ENCODE results near the gene MRPL44.
"Not testable (repeated sequence)": the region's sequence is repeated elsewhere in the genome, so short reads cannot be mapped to it uniquely, and the experiment has no call there.

Gene MRPL44

GRCh38 chr2:223937535-223937934 lies 19.7 kb upstream of the MRPL44 start:
- DNase-seq, result no peak

DNA sequence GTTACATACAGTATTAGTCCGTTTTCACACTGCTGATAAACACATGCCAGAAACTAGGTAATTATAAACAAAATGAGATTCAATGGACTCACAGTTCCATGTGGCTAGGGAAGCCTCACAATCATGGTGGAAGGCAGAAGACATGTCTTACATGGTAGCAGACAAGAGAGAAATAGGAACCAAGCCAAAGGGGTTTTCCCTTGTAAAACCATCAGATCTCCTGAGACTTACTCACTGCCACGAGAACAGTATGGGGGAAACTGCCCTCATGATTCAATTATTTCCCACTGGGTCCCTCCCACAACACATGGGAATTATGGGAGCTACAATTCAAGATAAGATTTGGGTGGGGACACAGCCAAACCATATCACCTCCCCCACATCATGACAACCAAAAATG lies 17.8 kb upstream of the MRPL44 start:
- not testable (repeated sequence) for DNase-seq

- DNase-seq, result no peak
Measured at GRCh38 chr2:223941579-223942277, 15.5 kb upstream of the MRPL44 start.

DNA sequence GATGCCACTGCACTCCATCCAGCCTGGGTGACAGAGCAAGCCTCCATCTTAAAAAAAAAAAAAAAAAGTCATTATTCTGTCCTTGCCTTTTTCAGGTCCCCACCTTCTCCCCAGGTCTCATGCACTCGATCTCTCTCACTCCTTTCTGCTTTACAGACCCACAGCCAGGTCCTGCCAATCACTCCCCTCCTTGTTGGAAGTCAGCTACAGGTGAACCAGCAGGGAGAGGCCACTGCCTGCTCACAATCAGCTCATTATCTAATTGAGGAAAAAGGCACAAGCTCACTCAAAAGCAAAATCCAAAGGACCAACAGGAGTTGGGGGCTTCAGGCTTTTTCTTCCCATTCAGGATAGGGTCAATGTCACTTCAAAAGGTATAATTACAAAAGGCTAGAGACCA lies 14.1 kb upstream of the MRPL44 start:
- DNase-seq, result no peak

- no peak for DNase-seq
Measured at GRCh38 chr2:223943561-223944008, 13.7 kb upstream of the MRPL44 start.

- DNase-seq, result no peak
Measured at GRCh38 chr2:223944166-223944702, 13.0 kb upstream of the MRPL44 start.

GRCh38 chr2:223944703-223945531 lies 12.3 kb upstream of the MRPL44 start, which contains the start of gene WDFY1:
Gene WDFY1, minus strand, starts transcription at chr2:223945335. Its CDS starts 51 bp downstream, at chr2:223945284.
- peak; percentile 75 for DNase-seq

GRCh38 chr2:223945755-223946154 lies 11.5 kb upstream of the MRPL44 start:
- DNase-seq, result no peak

DNA sequence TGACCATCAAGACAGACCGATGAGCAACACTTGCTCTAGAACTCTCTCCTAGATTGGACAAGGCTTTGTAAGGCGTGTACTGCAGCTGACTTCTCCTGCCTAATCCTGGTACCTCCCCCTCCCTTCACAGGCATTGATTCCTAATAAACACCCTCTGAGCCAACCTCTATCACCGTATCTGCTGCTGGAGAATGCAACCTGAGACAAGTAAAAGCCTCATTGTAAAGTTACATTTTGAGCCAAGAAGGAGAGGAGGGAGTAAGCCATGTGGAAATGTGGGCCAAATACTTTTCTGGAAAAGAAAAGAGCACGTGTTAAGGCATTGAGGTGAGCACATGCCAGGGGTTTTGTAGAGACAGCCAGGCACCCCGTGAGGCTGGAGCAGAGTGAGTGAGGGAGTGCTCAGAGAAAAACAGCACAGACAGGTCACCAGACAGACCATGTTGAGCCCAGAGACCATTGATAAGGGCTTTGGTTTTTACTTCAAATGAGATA lies 9.5 kb upstream of the MRPL44 start:
- DNase-seq, result no peak

GRCh38 chr2:223949241-223949840 lies 7.9 kb upstream of the MRPL44 start:
- DNase-seq, result no peak

DNA sequence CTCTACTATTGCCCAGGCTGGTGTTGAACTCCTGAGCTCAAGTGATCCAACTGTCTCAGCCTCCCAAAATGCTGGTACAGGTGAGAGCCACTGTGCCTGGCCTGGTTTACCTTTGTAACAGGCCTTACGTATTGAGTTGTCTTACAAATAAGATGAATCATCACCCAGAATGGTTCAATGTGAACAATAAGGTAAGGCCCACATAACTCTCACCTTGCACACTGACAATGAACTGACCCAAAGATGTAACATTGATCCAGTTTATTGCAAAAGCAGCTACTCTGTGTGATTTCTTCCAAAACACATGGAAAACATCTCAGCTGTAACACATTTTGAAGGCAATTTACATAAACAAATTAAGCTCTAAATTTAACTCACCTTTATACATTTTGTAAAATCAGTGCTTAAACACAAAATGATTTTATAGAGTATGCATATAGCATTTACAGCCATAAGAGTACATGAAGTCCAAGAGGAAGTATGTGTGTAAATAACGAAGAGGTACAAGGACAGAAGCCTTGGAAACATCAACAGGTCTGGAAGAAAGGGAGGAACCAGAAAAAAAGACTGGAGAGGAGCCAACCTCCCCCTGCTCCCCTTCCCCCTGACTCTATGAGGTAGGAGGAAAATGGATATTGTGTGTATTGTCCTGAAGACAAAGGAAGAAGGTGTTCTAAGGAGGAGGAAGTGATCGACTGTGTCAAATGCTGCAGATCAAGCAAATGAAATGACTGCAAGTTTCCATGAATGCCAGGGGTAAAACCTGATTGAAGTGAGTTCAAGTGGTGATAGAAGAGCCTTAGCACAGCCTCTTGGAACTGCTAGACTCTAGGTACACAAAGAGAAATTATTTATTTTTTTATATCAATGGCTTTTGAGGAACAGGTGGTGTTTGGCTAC lies 6.6 kb upstream of the MRPL44 start:
- DNase-seq, result no peak

DNA sequence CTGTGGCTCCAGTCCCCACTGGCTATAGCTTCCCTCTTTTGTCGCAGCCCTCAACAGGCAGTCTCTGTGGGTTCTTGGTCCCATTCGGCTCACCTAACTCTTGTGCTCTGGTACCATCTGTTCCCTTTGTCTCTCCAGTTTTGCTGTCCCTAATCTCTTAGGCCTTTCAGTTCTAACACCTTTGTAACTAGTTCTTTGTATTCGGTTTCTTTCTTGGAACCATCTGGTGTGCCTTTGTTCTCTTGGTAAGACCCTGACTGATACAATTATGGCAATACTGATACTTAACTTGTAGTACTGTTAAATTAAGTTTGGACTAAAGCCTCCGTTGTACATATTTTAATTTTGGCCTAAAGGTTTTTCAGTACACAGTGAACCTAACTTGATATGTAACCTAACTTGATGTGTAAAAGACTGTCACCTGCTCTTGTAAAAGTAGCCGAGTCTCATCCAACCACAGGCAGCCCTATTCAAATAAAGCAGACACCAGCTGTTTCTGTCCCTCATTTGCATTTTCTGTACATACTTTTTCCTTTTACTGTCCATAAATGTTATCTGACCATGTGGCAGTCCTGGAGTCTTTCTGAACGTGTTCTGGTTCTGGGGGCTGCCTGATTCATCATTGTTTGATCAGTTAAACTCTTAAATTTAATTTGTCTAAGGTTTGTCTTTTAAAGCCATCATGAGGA lies 4.8 kb upstream of the MRPL44 start:
- no peak for DNase-seq

GRCh38 chr2:223954401-223954800 lies 2.9 kb upstream of the MRPL44 start:
- no peak for DNase-seq

DNA sequence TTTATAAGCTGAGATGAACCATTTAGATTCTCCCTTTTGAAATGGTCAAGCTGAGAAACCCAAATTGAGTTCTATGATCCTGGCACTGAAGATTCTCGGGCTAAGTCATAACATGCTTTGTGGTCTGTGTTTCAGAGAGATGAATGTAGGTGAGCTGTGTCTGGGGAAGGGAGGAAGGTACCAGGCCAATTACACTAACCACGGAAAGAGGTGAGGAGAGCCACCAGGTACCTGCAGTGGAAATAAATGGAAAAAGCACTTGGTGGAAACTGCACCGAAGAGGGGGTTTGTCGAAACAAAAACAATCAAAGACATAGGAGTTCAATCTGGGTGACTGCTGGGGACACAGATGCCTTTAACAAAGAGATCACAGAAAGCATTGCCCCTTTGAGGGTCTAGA lies 963 bp upstream of the MRPL44 start:
- no peak for DNase-seq

GRCh38 chr2:223959688-223960087 lies 2.4 kb downstream of the MRPL44 start:
- DNase-seq, result no peak

- no peak for DNase-seq
Measured at GRCh38 chr2:223967981-223968380, 10.7 kb downstream of the MRPL44 start.

DNA sequence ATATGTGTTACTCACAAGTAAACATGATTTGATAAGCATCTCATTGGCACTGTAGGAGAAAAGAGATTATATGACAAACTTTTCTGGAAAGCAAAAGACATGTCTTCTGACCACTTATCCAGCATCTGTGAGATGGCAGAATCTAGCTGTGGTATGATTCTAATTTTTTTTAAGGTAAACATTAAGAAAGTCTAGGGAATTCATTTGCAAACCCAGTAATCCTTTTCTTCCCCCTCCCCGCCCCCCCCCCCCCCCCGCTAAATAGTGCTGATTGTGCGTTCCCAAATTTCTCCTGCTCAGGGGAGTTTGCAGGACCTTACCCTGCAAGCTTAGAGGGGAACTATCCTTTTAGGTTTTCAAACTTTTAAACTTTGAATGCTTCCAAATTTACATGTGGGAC lies 12.1 kb downstream of the MRPL44 start:
- DNase-seq, result no peak

DNA sequence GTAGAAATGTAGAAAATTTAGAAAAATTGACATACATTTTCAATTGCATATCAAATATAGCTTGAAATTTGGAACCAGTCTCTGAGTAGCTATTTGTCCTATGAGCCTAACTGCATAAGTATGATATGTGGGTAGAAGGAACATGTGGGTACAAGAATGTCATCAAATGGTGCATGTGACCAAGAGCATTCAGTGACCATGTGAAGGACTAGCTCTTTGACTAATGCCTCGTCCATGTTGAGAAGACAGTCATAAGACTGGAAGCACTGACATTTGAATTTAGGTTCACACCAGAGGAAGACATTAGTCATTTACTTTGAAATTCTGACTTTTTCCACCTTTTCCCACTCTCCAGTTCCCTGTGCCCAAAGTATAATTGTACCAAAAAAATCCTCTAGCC lies 12.6 kb downstream of the MRPL44 start:
- no peak for DNase-seq

DNA sequence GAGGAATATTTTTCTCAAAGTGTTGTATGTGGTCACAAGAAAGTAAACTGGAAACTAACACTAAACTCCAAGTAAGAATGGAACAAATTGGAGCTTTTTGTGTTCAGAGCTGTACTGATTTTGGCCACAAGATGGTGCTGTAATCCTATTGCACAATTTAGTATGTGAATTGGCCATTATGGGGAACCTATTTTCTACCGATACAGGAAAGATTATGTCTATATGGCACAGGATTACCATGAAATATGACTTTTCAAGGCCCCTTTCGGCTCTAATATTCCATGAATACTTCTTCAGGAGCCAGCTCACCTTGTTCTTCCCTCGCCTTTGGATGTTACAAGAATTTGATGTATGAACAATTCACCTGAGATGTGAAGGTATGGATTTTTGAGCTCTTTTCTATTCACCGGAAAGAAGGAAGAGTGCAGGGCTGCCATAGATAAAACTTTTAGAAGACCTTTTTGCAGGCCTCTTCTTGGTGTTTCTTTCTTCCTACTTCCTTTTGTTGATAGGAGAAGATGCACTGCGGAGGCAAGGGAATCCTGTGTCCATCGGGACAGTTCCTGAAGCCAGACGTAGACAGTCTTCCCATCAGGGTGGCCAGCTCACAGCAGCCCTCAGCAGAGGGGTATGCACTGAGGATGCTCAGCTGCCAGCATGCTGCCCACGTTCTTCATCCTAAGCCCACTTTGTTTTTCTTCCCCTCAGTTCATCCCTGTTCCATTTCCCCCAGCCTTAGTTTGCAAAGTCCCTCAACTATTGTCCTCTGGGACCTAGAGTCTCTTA lies 13.3 kb downstream of the MRPL44 start:
- DNase-seq, result no peak

GRCh38 chr2:223971731-223972130 lies 14.5 kb downstream of the MRPL44 start:
- no peak for DNase-seq

- DNase-seq, result no peak
Measured at GRCh38 chr2:223972656-223973102, 15.4 kb downstream of the MRPL44 start.

All from activated effector memory CD4-positive, alpha-beta T cell treated with Interleukin-2 at 50 U/mL for 16 hours (primary cell).